ENCODE measurements around the gene CLK1.
"Not testable (repeated sequence)": the region's sequence is repeated elsewhere in the genome, so short reads cannot be mapped to it uniquely, and the experiment has no call there.

CLK1 gene

DNA sequence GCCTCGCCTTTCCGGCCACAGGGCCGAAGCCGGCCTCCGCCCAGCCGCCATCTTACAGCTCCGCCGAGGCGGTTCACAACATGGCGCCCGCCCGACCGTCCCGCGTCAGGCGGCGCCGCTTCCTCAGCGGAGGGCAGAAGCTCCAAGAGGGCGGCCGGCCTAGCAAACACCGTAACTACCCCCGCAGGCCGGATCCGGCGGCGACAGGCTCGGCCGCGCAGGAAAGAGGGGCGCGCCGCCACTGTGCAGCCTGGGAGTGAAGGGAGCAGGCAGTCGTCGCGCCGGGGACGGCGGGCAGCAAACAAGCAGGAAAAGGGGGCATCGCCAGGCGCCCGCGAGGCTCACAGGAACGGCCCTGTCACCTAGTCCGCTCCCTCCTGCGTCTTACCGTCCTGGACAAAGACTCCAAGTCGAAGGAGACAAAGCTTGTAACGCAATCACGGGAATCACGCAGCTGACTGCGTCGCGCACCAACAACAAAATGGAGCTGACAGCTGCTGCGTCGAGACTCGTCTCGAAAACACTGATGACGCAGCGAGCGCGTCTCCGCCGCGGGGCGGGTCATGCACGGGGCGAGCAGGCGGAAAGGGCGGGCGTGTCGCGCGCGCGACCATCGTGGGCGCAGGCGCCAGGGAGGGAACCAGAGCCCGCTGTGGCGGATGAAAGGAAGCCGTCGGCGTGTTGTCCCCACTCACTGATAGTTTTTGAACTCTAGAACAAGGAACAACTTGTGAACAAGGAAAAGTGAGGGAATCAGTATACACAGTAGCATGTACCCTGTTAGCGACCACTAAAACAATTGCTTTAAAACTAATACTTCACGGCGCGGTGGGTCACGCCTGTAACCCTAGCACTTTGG lies at the start of gene CLK1:
Gene CLK1 (minus strand): TSS at position 483 of the 859 bp plus-strand sequence. CDS start 2,796 bp downstream, outside the sequence.
- peak; percentile 89 for DNase-seq

GRCh38 chr2:200913654-200914053 lies 49.2 kb upstream of the CLK1 start:
- no peak for DNase-seq

DNA sequence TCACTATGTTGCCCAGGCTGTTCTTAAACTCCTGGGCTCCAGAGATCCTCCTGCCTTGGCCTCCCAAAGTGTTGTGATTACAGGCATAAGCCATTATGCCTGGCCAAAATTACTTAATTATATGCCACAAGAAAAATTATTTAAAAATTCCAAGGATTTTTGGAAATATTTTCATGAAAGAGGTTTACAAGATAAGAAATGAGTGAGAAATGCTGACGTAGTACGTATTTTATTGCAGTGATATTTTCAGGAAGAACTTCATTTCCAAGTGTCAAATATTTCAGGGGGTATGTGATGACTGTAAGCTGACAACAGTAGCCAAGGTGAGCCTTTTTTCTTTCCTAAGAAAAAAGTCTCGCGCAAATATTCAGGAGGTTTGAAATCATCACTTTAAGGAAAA lies 45.5 kb upstream of the CLK1 start:
- DNase-seq, result no peak

GRCh38 chr2:200905618-200906296 lies 41.3 kb upstream of the CLK1 start:
- DNase-seq, result peak; percentile 56

- DNase-seq, result peak; percentile 86
Measured at GRCh38 chr2:200901459-200902072, 37.1 kb upstream of the CLK1 start.

- no peak for DNase-seq
Measured at GRCh38 chr2:200899482-200899881, 35.0 kb upstream of the CLK1 start.

GRCh38 chr2:200888704-200889625 lies 24.5 kb upstream of the CLK1 start, which contains the start of the genes NIF3L1 and PPIL3:
NIF3L1 (plus strand) TSS chr2:200889371; CDS start chr2:200891944, 2,573 bp downstream.
PPIL3 (minus strand) TSS chr2:200889077; CDS start chr2:200887615, 1,462 bp downstream.
- DNase-seq, result peak; percentile 97

GRCh38 chr2:200881715-200882249 lies 17.3 kb upstream of the CLK1 start:
- DNase-seq, result not testable (repeated sequence)

DNA sequence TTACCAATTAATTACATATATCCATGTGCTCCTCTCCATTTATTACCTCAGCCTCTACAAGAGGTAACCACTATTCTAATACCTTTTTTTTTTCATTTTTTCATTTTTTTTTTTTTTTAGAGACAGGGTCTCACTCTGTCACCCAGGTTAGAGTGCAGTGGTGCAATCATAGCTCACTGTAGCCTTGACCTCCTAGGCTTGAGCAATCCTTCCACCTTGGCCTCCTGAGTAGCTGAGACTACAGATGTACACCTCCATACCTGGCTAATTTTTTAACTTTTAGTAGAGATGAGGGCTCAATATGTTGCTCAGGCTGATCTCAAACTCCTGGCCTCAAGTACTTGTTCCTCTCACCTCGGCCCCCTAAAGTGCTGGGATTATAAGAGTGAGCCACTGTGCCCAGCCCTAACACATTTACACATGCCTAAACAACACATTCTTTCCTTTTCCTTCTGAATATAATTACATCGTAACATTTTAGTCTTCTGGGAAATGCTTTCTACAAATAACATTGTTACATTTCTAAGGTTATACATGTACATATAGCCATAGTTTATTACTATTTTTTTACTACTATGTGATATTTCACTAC lies 13.9 kb upstream of the CLK1 start:
- DNase-seq, result no peak

- no peak for DNase-seq
Measured at GRCh38 chr2:200877443-200877842, 13.0 kb upstream of the CLK1 start.

GRCh38 chr2:200873560-200873959 lies 9.1 kb upstream of the CLK1 start:
- peak; percentile 74 for DNase-seq

DNA sequence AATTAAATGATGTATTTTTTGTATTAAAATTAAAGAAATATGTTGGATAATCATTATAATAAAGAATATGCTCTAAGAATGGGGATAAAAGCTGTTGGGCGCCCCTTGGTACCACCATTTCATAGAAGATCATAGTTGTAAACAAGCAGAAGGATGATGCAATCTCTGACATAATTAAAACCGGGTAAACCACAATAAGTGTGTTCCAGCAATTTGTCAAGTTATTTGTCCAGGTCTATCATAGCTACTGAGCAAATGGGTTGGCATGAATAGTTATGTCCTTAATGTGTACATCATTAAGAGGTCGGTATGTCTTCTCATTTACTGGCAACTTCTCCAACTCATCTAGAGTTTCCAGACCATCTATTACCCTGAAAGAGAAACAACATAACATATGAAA lies 6.7 kb upstream of the CLK1 start:
- DNase-seq, result no peak

DNA sequence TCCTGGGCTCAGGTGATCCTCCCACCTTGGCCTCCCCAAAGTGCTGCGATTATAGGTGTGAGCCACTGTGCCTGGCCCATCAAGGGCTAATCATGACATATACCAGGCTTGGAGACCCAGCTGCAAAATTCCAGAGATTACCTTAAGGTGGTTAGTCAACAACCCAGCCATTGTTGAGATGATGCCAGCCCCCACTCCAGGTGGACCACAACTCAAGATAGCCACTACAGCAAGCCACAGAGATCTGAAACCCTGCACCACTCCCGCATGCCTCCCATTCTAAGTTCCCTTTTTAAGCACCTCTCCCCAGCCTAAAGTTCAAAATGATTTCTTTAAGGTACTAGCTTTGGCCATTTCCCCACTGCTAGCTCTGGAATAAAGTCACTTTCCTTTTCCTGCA lies 4.6 kb upstream of the CLK1 start:
- DNase-seq, result peak; percentile 49

DNA sequence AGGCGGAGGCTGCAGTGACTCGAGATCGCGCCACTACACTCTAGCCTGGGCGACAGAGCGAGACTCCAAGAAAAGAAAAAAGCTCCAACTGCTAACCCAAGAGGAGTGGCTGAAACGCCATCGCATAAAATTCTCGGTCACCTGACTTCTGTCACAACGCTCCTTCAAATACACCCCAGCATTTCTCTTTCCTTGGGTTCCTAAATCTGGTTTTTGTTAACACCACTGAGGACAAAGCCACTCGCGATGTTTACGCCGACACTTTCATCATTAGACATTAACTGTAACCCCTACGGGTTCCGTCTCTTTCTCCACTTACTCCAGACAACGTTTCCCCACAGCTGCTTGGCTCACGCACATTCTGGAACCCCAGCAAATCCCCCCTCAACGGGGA lies 679 bp downstream of the CLK1 start:
- DNase-seq, result no peak

DNA sequence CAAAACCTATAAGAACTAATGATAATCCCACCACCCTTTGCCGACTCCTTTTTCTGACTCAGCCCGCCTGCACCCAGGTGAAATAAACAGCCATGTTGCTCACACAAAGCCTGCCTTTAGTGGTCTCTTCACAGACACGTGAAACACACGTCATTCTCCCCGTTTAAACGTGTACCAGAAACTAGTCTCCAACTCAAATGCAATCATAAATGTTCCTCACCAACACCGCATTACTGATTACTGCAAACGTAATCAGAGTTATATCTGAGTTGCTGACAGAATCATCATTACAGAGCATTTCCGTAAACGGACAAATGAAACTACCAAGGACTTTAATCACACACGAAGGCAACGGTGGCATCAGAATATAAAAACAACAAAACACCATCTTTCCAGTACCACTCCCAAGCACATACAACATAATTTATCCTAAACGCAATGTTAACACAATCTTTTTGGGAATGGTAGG lies 1.9 kb downstream of the CLK1 start:
- no peak for DNase-seq

- DNase-seq, result no peak
Measured at GRCh38 chr2:200861617-200862155, 2.8 kb downstream of the CLK1 start.

DNA sequence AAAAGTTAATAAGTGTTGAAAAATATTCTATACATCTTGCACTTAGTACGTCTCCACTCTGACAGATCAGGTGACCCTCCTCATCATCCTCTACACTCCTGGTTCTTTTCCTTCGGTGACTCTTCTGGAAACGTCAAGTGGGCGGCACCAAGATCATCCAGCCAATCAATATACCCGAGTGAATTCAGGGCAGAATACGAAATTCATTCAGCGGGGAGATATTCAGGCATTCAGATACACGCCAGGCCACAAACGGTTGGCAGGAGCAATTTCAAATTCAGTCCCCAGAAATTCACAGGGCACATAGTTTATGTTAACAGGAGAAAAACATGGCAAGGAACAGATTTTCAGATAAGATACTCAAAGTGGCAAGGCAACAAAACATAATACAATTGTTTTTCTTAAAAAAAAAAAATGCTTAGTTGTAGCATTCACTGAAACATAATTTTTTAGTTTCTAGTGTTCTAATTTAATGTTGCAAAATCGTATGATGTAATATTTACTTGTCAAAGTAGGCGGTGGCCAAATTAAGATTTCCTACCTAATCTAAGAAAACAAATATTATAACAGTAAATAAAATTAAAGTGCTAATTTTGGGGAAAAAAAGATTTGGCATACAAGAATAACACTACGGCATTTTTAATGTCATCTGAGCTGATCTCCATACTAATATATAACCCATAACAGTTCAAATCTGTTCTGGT lies 4.2 kb downstream of the CLK1 start:
- DNase-seq, result no peak

- DNase-seq, result no peak
Measured at GRCh38 chr2:200856806-200857205, 7.7 kb downstream of the CLK1 start.

- no peak for DNase-seq
Measured at GRCh38 chr2:200852605-200853004, 11.9 kb downstream of the CLK1 start.

GRCh38 chr2:200851398-200852248 lies 12.8 kb downstream of the CLK1 start:
- no peak for DNase-seq

Data from MV-4-11 (cell line).